GM18868 (cell line): ENCODE data around the gene ANKLE1.

Source experiments
- ATAC-seq: cut with Tn5 transposase; IDR thresholded peaks from one replicate; pipeline ENCODE4 v1.9.1; 2021; ENCODE audit warnings: mild to moderate bottlenecking, moderate library complexity; ENCODE audit not compliant: unreplicated experiment

Gene ANKLE1, protein sequence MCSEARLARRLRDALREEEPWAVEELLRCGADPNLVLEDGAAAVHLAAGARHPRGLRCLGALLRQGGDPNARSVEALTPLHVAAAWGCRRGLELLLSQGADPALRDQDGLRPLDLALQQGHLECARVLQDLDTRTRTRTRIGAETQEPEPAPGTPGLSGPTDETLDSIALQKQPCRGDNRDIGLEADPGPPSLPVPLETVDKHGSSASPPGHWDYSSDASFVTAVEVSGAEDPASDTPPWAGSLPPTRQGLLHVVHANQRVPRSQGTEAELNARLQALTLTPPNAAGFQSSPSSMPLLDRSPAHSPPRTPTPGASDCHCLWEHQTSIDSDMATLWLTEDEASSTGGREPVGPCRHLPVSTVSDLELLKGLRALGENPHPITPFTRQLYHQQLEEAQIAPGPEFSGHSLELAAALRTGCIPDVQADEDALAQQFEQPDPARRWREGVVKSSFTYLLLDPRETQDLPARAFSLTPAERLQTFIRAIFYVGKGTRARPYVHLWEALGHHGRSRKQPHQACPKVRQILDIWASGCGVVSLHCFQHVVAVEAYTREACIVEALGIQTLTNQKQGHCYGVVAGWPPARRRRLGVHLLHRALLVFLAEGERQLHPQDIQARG

DNA sequence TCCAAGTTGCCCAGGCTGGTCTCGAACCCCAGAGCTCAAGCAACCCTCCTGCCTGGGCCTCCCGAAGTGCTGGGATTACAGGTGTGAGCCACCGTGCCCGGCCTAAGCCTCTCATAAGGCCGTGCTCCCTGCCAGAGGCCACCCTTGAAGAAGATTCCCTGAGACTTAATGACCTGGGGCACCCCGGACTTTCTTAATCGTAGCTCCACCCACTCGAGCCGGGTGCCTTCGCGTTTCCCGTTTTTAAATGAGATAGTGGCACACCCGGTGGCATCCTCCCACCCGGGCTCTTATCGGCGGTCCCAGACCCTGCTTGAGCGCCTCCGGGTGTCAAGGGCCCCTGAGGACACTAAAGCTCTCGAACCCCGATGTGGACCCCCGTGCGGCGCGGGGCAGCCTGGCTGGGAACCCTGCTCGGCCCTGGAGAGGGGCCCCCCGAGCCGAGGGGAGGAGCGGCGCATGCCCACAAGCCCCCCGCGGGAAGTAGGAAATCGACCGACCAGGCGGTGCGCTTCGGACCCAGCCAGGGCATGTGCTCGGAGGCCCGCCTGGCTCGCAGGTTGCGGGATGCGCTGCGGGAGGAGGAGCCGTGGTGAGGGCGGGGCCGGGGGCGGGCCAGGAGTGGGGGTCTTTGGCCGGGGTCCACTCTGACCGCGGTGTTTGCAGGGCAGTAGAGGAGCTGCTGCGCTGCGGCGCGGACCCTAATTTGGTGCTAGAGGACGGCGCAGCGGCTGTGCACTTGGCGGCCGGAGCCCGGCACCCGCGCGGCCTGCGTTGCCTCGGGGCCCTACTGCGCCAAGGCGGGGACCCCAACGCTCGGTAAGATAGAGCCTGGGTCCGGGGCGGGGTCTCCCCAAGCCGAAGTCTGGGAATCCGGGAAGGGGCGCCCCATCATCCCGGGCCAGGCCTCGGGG, at the start of gene ANKLE1:
TSS of gene ANKLE1 (plus strand) at position 511 of the 914 bp plus-strand sequence. CDS start at position 531, 20 bp downstream.
- no peak for ATAC-seq

DNA sequence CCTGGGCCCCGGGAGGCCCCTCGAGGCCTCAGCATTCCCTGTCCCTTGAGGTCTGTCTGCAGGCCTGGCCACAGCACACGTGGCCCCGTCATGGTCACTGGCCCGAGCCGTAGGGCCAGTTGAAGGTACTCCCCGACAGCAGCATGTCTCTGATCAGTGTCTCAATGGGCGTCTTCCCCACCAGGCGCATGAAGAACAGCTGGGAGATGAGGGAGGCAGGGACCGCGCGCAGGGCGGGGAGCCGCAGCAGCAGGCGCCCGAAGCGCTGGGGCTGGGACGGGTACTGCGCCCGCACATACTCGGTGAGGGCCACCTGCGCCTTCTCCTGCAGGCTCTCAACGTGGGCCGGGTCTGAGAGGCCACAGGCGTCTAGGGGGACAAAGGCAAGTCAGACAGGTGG, 49.4 kb upstream of the ANKLE1 start:
- ATAC-seq, result no peak

DNA sequence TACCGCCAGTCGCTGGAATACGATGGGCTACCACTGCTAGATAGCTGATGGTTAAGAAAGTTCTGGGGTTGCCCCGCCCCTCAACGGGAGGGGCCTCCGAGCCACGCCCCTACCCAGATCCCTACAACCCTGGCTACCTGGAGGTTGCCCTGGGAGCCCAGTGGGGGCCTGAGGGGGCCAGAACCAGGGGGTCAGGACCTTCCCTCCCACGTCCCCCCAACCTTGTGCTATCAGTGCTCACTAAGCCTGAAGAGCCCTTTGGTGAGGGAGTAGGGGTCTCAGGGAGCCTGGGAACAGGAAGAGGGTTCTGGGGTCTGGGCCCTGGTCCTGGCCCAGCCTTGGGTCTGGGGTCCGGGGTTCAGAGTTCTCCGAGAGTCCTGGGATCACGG, 46.8 kb upstream of the ANKLE1 start:
- peak; percentile 54 for ATAC-seq

DNA sequence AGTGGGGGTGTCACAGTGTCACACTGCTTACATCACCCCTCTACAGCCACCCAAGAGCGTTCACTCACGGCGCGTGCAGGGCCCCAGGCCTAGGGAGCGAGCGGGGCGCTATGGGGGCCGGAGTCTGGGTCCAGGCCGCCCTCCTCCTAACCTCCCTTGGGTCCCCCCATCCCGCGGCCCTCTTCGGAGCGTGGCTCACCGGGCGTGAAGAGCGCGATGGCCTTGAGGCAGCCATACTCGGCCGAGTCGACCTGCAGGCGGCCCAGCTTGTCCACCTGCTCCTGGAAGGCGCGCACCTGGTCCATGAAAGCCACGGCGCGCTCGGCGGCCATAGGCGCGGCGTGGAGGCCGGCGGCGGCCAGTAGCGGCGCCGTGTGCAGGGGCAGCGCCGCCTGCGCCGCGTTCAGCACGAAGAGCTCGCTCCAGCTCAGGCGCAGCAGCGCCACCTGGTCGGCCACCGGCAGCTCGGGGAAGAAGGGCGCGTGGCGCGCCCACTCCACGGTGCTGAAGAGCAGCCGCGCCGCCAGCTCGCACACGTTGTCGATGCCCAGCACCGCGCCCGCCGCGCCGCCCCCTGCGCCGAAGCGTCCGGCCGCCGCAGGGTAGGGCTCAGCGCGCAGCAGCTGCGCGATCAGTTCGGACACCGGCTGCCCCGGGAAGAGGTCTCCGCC, 46.3 kb upstream of the ANKLE1 start:
- peak; percentile 70 for ATAC-seq

DNA sequence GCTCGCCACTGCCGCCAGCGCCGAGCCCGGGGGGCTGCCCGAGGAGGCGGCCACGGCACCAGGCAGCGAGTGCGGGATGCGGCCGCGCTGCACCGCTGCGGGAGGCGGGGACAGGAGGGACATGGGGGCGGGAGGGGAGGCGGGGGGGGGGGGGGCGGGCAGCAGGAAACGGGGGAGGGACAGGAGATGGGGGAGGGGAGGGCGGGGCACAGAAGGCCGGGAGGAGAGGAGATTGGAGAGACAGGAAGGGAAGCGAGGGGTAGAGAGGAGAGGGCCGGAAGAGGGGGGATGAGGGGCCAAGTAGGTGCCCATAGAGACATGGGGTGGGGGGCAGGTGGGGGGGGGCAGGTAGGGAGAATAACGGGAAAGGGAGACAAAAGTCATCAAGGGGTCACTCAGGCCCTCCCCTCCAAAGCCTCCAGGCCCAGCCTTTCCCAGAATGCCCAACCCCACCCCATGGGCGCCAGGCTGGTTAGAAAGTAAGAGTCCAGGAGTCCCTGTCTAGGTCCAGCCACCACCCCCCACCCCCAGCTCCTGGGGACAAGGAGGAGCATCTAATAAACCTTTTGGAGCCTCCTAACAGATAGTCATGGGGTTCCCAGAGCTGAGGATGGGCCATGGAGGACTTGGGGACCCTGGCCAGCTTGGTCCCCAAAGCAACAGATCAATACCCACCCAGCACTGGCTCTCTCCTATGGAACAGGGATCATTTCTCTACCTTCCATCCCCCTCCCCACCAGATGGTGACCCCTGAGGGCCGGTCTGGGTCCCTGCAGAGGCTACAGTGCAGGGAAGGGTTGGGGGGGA, 45.5 kb upstream of the ANKLE1 start:
- no peak for ATAC-seq

DNA sequence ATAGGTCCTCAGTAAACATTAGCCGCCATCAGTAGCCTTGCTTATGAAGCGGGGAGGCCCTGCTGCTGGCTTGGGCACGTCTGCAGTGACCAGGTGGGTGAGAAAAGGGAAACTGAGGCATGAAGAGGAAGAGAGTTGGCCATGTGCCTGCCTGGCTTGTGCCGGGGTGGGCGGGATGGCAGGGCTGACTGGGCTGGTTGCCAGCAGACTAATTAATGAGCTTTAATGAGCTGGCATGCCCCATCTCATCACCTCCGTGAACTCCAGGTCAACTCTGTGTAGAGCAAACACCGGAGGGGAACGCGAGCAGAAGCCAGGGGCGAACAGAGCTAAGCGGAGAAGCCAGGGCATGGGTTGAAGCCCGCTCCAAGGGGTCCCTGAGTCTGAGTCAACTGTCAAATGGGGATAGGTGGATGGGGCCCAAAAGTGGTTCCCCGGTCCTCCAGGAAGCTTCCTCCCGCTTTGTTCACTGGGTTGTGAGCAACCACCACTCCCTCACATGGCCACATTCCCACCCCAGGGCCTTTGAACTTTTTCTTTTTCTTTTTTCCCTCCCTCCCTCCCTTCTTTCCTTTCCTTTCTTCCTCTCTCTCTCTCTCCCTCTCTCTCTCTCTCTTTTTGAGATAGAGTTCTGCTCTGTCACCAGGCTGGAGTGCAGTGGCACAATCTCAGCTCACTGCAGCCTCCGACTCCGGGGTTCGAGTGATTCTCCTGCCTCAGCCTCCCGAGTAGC, 44.7 kb upstream of the ANKLE1 start:
- ATAC-seq, result no peak

DNA sequence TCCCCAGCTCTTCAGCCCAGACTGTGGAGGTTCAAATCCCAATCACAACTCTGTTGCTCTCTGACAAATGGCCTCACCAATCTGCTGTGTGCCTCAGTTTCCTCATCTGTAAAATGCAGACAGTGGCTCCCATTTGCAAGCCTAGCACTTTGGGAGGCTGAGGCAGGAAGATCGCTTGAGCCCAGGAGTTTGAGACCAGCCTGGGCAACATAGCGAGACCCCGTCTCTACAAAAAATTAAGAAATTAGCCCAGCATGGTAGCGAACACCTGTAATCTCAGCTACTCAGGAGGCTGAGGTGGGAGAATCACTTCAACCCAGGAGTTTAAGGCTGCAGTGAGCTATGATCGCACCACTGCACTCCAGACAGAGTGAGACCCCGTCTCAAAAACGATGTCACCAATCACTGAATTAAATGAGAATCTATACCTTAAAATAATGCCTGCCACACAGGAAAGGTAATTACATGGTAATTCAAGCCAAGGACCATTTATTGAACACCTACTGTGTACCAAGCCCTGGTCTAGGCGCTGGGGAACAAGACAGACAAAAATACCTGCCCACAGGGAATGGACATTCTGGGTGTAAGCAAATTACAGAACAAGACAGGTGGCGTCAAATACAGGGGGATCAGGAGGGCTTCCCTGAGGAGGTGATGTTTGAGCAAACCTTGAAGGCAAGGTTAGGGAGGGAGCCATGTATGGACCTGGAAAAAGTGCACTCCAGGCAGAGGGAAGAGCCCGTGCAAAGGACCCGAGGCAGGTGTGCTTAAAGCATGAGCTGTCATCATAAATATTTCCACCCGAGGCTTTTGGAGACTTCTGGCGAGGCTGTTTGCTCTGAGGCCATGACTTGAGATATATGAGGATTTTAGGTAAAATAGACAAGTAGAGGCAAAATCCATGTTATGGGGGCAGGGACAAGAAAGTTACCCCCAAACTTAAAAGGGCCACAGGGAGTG, 43.7 kb upstream of the ANKLE1 start:
- ATAC-seq, result no peak

DNA sequence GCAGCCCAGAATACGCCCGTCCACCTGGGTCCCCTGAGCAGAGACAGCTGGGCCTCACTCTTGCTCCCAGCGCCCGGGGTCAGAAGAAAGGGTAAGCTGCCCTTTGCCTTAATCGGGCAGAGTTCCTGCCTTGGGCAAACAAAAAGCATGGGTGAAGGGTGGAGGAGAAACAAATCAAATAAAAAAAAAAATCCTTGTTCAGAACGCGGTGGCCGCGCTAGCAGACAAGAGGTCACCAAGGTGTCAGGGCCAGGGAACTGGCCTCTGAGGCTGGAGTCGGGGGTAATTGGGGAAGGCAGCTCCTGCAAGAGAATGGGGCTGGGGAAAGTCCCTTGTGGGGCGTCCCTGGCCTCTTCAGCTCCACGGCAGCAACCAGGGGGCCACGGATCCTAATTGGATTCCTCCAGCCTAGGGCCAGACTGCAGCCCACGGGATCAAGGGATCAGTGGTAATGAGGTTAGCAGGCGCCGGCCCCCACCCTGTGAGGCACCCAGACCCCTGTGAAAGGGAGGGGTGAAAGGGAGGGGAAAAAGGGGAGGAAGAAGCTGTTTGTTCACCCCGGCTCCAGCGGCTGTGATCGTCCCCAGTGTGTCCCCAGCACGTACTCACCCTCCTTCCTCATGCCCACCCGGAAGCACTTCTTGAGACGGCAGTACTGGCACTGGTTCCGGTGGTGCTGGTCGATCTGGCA, 41.5 kb upstream of the ANKLE1 start:
- ATAC-seq, result no peak

DNA sequence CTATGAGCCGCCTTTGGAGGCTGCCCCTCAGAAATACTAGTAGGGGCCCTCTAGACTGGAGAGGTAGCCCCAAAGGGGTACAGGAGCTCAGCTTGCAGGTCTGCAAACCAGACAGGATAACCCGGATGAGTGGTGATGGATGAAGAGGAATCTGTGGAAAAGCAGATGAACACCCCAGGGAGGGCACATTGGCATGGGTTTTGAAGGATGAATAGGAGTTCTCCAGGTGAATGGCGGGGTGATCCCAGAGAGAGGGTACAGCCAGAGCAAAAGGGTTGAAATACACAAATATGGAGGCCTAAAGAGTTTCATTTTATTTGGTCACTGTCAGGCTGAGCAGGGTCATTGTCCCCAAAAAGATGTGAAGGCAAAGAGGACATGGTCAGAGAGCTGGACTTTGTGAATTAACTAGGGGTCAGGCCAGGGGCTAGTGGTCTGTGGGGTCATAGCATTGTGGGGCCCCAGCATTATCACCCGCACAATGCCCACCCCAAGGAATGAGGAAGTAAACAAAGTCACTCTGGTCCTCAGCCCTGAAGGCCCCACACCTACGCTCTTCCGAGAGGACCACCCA, 40.8 kb upstream of the ANKLE1 start:
- ATAC-seq, result no peak

DNA sequence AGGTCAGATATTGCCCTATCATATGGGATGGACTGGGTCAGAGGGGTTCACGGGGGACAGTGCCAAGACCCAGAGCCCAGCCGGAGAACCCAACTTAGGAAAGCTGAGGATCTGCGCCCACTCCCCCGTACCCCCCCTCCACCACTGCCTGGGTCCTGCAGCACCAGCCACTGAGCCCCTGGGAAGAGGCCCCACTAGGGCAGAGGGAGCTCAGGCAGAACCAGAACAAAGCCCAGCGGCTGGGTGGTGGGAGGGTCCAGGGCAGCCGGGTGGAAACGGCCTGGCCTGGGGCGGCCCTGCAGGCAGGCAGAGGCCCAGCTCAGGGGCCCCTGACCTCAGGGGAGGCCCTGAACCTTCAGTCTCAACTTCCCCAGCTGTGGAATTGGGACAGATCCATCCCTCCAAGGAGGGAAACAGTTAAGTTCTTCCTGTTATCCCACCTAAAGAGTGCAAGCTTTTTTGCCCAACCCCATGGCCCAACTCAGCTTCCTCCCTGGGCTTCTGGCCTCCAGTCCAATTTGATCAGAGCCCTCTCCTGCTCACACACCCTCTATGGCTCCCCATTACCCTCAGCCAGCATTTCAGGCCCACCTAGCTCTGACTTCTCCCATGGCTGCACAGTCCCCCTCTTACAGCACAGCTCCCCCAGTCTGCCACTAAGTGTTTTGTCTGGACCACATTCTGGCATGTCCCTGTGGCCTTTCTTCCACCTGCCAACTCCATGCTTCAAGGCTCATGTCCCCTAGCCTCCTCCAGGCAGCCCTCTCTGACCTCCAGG, 39.1 kb upstream of the ANKLE1 start:
- no peak for ATAC-seq

DNA sequence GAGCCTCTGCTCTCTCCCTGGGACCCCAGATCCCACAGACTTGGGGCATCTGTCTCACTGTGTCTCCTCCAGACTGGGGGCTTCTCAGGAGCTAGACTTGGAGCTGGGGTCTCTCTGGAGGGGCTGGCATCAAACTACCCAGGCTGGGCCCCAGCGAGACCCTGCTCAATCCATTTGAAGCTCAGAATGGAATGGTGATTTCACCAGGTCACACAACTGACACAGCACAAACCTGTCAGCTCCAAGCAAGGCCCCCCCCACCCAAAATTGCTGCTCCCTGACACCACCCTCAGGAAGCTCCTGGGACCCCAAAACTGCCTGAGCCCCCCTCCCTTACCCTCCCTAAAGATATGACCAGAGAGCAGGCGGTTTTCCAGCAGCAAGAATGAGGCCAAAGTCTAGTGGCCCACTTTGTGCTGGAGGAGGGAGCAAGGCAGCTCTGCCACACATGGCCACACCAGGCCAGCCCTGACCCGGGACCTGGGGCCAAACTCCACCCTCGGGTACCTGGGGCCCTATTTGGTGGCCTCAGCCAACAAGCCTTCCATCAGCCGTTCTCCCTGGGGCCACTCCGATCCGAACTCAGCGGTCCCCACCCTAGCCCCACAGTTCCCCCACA, 38.4 kb upstream of the ANKLE1 start:
- ATAC-seq, result no peak

DNA sequence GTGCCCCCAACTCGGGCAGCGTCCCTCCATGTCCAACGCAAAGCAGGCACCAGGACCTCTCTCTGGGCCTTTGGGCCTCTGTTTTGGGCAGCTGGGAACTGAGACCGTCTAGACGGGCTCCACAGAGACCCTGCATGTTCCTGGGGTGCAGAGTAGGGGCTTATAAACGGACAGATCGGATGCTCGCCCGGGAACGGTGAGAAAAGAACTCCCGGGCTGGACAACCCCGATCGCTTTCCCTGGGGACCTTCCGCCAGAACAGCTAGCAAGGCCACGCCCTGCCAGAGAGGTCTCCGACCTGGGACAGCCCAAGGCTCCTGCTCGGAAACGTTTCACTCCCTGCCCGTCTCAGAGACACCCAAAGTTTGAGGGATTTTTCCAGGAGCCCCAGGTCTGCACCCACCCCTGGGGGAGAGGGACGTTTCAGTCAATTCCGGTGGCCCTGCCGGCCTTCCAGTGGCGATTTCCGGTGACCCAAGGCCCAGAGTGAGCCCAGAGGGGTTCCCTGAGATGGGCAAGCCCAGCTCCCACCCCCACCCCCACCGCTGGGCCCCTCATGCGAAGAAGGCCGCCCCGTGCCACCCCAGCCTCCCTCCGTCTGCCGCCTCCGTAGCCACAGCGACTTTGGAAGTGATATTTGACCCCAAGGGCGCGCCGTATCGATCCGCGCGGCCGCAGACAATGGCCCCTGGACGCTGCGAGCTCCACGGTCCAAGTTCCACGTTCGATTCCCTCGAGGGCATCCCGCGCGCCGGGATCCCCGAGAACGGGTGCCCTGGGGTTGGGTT, 37.7 kb upstream of the ANKLE1 start:
- ATAC-seq, result no peak

DNA sequence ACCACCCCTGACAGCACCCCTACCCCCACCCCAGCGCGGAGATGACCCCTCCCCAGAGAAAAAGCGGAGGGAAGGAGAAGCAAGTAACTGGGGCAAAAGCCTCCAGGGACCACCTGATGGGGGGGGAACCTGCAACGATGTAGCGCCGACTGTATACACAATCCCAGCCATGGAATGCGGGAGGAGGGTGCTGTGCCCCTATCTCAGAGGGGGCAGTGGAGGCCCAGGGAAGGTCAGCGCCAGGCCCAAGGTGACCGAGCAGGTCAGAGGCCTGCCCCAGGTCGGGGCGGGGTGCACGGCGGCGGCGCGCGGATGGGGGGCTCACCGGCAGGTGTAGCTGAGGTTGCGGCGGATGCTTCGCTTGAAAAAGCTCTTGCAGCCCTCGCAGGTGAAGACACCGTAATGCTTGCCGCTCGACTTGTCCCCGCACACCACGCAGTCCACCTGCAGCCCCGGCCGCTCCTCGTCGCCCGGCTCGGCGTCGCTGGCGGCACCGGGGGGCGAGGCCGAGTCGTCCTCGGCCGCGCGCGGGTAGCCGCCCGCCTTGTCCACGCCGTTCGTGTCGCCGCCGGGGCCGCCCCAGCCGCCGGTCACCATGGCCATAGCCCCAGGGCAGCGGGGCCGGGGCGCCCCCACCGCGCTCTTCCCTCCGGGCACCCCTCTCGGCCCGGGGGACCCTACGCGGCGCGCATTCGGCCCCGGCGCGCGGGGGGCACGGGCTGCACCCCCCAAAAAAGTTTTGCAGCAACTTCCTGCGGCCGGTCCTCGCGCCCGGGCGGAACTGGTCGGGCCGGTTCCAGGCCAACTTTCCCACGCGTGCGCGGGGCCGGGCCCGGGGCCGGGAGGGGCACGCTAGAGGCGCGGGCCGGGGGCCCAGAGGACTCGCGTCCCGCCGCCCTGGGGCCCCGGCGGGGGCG, 36.8 kb upstream of the ANKLE1 start:
- ATAC-seq, result no peak

DNA sequence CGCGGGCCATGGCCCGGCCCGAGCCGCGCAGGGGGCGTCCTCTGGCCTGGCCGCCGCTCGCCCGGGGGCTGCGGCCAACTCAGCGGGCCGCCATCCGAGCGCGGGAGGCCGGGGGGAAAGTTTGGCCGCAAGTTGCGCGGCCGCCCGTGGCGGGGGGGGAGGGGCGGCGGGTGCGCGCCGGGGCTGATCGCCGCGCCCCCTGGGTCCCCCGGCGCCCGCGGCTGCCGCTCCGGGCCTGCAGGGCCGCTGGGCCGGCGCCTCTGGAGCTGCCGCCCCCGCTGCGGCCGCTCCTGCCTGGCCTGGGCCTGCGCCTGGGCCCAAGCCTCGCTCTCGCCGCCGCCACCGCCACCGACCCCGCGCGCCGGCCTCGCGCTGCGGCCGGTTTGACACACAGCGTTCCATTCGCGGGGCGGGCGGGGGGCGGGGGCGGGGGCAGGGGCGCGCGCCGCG, 36.1 kb upstream of the ANKLE1 start, which contains the start of gene NR2F6:
TSS of gene NR2F6 (minus strand) at position 385 of the 450 bp plus-strand sequence. CDS start 699 bp downstream, outside the sequence.
- ATAC-seq, result peak; percentile 6
